CD4-positive, alpha-beta T cell treated with Interleukin-12 subunit alpha and Interleukin-12 subunit beta, for 1 hour (primary cell): ENCODE results near the gene PPFIA2.

ENCODE experiments used
- DNase-seq: peaks from one replicate; pipeline ENCODE4 v3.0.0-alpha.2; 2020

PPFIA2 gene

GRCh38 chr12:81333812-81334211 lies 425.3 kb downstream of the PPFIA2 start:
- DNase-seq = no peak

- DNase-seq = no peak
Measured at GRCh38 chr12:81332054-81332453, 427.1 kb downstream of the PPFIA2 start.

- no peak for DNase-seq
Measured at GRCh38 chr12:81330480-81330879, 428.7 kb downstream of the PPFIA2 start.

GRCh38 chr12:81329085-81329484 lies 430.1 kb downstream of the PPFIA2 start:
- no peak for DNase-seq

GRCh38 chr12:81327425-81327824 lies 431.7 kb downstream of the PPFIA2 start:
- no peak for DNase-seq

- DNase-seq = no peak
Measured at GRCh38 chr12:81325086-81325485, 434.1 kb downstream of the PPFIA2 start.

- no peak for DNase-seq
Measured at GRCh38 chr12:81314903-81315531, 444.1 kb downstream of the PPFIA2 start.

GRCh38 chr12:81303935-81304334 lies 455.2 kb downstream of the PPFIA2 start:
- no peak for DNase-seq

- no peak for DNase-seq
Measured at GRCh38 chr12:81300454-81300853, 458.7 kb downstream of the PPFIA2 start.

- DNase-seq = no peak
Measured at GRCh38 chr12:81297601-81298000, 461.5 kb downstream of the PPFIA2 start.

GRCh38 chr12:81296556-81297305 lies 462.4 kb downstream of the PPFIA2 start:
- DNase-seq = no peak

- DNase-seq = no peak
Measured at GRCh38 chr12:81295251-81295650, 463.9 kb downstream of the PPFIA2 start.

- no peak for DNase-seq
Measured at GRCh38 chr12:81294325-81295190, 464.6 kb downstream of the PPFIA2 start.

GRCh38 chr12:81288651-81289050 lies 470.5 kb downstream of the PPFIA2 start:
- DNase-seq = no peak

GRCh38 chr12:81284137-81284536 lies 475.0 kb downstream of the PPFIA2 start:
- DNase-seq = no peak

- DNase-seq = no peak
Measured at GRCh38 chr12:81274637-81275529, 484.3 kb downstream of the PPFIA2 start.

GRCh38 chr12:81270385-81270784 lies 488.8 kb downstream of the PPFIA2 start:
- DNase-seq = no peak

GRCh38 chr12:81263072-81263471 lies 496.1 kb downstream of the PPFIA2 start:
- no peak for DNase-seq

- DNase-seq = no peak
Measured at GRCh38 chr12:81261508-81262207, 497.5 kb downstream of the PPFIA2 start.

- no peak for DNase-seq
Measured at GRCh38 chr12:81259360-81259759, 499.8 kb downstream of the PPFIA2 start.

GRCh38 chr12:81257947-81258551 lies 501.1 kb downstream of the PPFIA2 start:
- DNase-seq = no peak

GRCh38 chr12:81255947-81256346 lies 503.2 kb downstream of the PPFIA2 start:
- no peak for DNase-seq
